ENCODE data around the gene RBM20.
A peak's percentile ranks its signal among the peaks of the same experiment; 100 is the strongest.
"Not testable (repeated sequence)": the region's sequence is repeated elsewhere in the genome, so short reads cannot be mapped to it uniquely, and the experiment has no call there.

Gene RBM20

DNA sequence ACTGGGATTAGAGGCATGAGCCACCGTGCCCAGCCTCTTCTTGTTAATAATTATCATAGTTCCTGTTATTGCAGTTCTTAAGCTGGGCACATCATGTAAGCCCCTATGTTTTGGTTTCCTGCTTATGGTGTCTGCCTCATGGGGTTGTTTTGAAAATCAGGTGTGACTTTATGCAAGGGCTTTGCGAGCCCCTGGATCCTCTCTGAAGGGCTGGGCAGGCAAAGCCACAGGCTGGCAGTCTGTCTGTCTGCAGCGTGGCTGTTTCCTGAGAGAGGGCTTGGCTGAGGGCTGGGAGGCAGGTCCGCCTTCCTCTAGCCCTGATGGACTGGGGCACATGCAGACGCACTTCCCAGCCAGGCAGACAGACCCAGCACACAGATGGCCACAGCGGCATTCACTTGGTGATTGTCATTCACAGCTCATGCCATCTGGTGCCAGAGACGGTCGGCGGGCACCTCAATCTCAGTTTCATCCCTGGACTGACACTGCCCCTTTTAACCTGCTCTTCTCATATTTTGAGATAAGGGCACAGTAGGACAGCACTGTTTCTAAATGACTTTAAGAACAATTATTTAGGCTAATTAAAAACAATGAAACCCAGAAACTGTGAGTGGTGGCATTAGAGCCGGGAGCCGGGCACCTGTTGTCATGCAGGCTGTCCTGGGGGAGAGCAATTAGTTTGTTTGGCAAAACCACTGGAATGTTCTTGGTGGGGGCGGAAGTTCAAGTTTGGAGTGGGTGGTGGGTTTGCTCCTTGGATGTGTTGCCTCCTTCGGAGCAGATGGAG, 35.5 kb downstream of the RBM20 start:
- no peak for DNase-seq

GRCh38 chr10:110680273-110681020, 36.3 kb downstream of the RBM20 start:
- no peak for DNase-seq

DNA sequence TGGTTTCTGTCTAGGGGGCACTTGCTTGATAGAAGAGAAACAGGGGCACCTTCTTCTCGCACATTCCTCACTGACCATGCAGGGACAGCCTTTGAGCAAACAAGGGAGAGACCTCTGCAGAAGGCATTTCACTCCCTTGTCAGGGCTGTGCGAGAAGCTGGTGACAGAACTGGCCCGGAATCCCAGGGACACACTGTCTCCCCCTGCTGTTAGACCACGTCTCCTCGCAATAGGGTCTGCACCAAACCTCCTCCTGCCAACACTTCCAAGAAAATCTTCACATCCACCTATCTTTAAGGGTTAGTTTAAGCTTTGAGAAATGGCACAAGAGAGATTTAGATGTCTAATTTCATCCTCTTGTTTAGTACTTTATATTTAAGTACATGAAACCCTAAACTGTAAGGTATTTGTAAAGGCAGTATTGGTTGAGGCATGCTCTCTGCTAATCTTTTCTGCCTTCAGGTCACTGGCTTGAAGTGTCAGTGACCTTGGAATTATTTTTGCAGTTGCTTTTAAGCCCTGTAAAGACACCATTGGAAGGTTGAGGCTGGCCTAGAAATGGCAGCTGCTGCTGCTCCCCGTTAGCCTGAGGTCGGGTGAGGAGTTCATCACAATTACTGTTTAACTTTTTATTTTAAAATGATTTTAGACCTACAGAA, 37.0 kb downstream of the RBM20 start:
- peak; percentile 5 to 28 for DNase-seq

- no peak for DNase-seq
Observed at GRCh38 chr10:110682348-110682747, 38.2 kb downstream of the RBM20 start.

DNA sequence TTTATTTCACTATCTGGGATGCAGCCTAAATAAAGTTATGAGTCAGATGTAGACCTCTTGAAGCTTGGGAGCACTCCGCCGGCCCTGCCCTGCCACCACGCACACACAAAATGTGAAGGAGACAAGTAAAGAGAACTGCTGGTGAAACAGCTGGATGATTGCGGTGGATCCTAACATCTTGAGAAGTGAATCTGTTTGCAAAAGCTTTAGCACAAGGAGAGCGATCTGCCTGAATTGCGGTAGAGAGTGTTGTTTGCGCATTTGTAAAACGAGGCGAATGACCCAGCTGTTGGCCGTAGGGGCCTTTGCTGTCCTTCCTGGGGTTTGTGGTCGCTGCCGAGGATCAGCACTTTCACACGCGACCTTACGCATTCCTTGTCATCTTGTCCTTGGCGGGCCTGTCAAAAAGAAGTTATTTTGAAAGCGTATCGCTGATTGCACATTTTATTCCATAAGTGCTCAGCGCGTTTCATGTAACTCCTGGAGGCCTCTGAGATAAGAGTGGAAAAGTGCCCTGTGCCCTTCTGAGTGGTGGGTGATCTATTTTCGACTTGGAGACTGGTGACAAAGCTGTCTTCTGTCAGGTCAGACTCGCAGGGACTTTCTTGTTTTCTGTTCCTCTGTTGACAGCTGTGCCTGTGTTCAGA, 40.8 kb downstream of the RBM20 start:
- no peak for DNase-seq

GRCh38 chr10:110686047-110686446, 41.9 kb downstream of the RBM20 start:
- DNase-seq = no peak

- no peak for DNase-seq
Observed at GRCh38 chr10:110686949-110687348, 42.8 kb downstream of the RBM20 start.

DNA sequence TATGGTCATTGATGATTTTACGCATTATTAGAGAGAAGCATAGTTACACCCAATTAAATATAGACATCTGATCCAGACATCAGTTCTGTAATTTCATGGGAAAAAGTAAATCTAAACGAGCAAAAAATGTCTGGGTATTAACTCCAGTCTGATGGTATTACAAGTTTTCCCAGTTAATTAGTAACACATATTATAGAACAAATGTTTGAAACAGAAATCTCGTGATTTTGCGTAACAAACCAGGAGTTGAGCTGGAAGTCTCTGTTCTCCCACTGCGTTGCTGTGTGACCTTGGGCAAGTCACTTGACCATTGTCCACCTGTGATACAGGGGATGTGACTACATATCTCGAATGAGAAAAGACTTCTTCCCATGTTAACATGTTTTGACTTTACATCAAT, 43.3 kb downstream of the RBM20 start:
- no peak for DNase-seq

DNA sequence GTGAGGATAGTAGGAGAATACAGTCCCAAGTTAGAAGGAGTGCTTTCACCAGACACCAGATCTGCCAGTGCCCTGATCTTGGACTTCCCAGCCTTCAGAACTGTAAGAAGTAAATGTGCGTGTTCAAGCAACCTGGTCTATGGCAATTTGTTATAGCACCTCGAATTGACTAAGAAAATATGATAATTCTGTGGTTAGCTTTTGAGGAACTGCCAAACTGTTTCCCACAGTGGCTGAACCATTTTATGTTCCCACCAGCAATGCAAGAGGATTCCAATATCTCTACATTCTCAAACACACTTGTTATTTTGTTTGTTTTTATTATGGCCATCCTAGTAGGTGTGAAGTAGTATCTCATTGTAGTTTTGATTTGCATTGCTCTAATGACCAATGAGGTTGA, 47.0 kb downstream of the RBM20 start:
- DNase-seq = no peak

DNA sequence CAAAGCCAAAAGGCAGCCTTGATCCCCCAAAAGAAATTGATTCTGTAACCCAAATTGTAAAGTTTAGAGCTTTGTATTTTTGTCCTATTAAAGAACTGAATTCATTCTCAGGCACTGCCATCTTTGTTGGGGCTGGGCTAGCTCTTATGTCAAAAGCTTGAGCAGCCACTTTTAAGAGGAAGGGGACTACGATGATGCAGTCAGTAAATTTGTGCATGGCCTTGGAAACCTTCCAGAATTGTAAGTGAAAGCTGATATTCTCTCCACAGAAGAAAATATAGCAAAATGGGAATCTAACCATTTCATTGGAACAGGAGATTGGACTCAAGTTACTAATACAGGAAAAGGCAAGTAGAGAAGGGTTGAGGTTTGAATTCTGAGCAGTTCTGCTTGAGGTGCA, 50.1 kb downstream of the RBM20 start:
- no peak for DNase-seq

- no peak for DNase-seq
Observed at GRCh38 chr10:110694820-110695538, 50.8 kb downstream of the RBM20 start.

DNA sequence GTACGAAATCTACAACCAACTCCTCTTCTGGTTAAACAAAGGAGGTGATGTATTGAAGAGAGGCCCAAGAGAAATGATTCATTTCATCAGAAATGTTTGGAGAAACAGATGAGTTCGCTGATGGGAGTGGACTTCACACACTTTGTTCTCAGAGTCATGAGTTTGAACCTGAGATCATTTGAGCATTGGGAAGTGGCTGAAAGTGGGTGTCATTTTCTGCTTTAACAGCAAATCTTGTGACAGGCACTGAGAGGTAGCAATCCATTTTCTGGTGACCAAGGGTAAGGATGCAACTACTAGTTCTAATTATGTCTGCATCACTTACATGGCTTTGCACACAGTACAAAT, 51.4 kb downstream of the RBM20 start:
- no peak for DNase-seq

GRCh38 chr10:110696436-110696835, 52.3 kb downstream of the RBM20 start:
- no peak for DNase-seq

DNA sequence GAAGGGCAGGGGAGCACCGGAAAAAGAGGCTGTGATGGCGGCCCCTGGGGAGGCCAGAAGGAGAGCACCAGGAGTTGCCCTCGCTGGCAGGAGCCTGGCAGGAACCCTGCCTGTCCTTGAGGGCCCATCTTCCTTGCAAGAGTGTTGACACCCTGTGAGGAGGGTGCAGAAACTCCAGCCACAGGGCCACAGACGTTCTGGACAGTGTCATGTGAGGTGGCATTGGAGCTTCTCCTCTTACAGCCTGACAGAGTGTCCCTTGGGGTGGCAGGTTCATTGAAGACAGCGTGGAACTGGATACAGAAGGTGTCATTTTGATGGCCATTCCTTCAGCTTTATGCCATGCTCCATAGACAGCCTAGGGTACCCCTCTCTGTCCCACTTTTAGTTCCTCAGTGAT, 54.2 kb downstream of the RBM20 start:
- no peak for DNase-seq

- no peak for DNase-seq
Observed at GRCh38 chr10:110698782-110699201, 54.7 kb downstream of the RBM20 start.

DNA sequence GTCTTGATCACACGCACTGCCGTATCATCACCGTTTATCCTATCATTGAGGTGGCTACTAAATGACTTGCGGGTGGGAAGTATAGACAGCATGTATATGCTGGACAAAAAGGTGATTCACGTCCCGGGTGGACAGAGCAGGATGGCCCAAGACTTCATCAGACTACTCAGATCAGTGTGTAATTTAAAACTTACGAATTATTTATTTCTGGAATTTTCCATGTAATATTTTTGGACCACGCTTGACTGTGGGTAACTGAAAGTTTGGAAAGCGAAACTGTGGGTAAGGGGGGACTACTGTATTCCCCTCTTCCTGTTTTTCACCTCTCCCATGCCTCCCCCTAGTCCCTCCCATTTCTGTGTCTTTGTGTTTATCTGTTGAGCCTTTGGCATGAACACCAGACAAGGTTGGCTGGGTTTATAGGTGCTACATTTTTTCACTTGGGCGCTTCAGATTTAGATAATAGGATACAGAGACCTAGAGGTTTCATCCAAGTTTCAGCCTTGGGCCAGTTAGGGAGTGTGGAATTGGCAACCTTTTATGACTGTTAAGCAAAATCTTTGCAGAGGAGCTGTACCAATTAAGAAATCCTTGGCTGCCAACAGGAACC, 55.8 kb downstream of the RBM20 start:
- DNase-seq = no peak

GRCh38 chr10:110700947-110701616, 56.9 kb downstream of the RBM20 start:
- DNase-seq = no peak

DNA sequence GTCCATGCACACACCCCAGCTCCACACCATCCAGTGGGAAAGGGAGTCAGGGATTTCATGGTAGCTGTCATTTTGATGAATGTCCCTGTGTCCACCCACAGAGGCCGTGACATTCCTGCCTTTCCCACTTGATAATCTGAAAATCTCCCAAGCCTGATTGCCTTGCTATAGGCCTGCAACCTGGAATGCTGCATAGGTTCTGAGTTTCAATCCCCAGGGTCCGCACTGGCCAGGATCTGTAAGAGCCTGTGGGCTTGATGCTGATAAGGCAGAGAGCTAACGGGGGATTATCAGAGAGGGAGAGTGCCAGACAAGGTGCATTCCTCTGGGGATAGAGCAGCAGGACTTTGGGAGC, 57.5 kb downstream of the RBM20 start:
- no peak for DNase-seq

- no peak for DNase-seq
Observed at GRCh38 chr10:110704070-110704469, 59.9 kb downstream of the RBM20 start.

DNA sequence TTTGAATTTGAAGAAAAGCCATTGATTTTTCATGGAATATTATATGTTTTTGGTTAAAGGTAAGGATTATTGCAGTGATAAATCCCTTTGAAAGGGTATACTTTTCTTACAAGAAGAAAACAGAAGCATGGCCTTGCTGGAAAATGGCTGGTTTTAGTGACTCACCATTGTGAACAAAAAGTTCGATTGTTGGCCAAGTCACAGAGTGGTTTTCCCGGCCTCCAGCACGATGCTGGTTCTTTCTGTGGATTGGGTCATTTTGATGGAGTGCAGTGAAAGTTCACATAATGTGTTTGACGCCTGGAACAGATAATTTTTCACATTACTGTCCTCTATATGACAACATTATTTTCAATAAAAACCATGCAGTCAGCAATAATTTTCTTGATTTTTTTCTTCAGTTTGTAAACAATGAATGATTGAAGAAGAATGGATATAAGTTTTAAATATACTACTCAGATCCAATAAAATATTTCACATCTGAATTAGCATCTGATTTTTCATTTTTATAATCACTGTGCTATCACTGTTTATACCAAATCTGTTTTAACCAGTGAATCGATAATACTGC, 60.9 kb downstream of the RBM20 start:
- no peak for DNase-seq

- DNase-seq = not testable (repeated sequence)
Observed at GRCh38 chr10:110705596-110705995, 61.5 kb downstream of the RBM20 start.

Data from CD4-positive, alpha-beta T cell treated with Interferon alpha-2 for 1 hour (primary cell).